ENCODE data around the gene MAD2L1BP.

DNA sequence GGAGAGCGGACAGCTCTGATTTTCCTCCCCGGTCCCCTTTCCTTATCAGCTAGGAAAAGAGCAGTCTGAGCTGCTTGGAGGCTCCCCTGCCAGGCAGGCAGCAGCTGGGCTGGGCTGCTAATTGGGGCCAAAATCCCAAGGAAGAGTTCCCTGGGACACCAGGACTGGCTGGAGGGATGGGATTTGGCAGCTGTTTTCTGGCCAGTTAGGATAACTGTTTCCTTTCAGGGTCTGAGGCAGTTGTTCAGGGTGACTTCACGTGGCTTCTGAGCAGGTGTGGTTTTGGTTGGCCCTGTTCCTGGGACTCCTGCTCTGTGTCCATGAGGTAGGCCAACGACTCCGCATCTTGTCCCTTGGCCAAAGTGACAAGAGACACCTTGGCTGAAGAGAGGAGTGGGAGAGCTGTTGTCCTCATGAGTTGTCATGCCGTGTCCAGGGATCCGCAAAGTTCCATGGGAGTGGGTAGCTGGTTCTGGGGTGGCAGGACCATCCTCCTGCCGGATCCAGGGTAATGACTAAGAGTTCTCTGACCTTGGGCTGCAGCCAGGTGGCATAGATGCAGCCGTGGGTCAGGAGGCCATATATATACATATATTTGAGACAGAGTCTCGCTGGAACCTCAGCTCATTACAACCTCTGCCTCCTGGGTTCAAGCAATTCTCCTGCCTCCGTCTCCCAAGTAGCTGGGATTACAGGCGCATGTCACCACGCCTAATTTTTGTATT lies 30.7 kb downstream of the MAD2L1BP start:
- TF ChIP-seq EP300 (IDR thresholded peaks at IDR 0.05) (no peak), POLR2A (IDR thresholded peaks at IDR 0.05) (no peak)
- TF ChIP-seq, protein P1, sequence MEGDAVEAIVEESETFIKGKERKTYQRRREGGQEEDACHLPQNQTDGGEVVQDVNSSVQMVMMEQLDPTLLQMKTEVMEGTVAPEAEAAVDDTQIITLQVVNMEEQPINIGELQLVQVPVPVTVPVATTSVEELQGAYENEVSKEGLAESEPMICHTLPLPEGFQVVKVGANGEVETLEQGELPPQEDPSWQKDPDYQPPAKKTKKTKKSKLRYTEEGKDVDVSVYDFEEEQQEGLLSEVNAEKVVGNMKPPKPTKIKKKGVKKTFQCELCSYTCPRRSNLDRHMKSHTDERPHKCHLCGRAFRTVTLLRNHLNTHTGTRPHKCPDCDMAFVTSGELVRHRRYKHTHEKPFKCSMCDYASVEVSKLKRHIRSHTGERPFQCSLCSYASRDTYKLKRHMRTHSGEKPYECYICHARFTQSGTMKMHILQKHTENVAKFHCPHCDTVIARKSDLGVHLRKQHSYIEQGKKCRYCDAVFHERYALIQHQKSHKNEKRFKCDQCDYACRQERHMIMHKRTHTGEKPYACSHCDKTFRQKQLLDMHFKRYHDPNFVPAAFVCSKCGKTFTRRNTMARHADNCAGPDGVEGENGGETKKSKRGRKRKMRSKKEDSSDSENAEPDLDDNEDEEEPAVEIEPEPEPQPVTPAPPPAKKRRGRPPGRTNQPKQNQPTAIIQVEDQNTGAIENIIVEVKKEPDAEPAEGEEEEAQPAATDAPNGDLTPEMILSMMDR (IDR thresholded peaks at IDR 0.05) = no peak
